GM19023 (cell line): ENCODE measurements around the gene ZNF768.

ENCODE experiments used
- ATAC-seq: cut with Tn5 transposase; IDR thresholded peaks from one replicate; pipeline ENCODE4 v1.9.1; 2021; ENCODE audit warnings: mild to moderate bottlenecking, moderate library complexity; ENCODE audit not compliant: unreplicated experiment

The ZNF768 gene

GRCh38 chr16:30474074-30474452 lies 52.3 kb downstream of the ZNF768 start:
- no peak for ATAC-seq
